ENCODE measurements around the gene LAMC1. TPM values are rescaled to one million over a fixed set of nuclear protein-coding genes. Genes with fewer than 3 reads are reported as not detected.

The LAMC1 gene
- polyA plus RNA-seq, 4 donors, result 2.5 to 84.5 (median 22.2) TPM

DNA sequence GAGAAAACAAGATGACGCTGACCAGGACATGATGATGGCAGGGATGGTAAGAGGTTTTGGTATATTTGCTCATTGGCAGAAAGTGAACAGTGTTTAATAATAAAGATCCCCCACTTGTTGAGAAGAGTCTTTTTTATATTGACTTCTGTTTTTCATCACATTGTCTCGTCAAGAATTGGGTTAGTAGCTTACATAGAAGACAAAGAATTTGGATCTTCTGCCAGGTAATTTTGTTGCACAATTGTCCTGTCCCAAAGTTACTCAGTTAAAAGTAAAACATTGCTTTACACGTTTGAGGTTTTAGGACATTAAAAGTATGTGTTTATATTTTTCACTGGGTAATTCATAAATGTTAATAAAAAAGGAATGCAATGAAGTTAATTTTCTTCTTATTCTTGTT, 114.6 kb downstream of the LAMC1 start:
- FAIRE-seq, result no peak
- Histone ChIP-seq H3K27me3 (ENCODE audit: control insufficient read depth in 3 of 3, insufficient read depth in 3 of 3, low read length in 3 of 3) (no peaks in the 10 kb centered on the region), H3K36me3 (ENCODE audit: control insufficient read depth in 3 of 3, insufficient read depth in 2 of 3, low read depth in 1 of 3, low read length in 3 of 3) (peaks cover 0 to 33% (median 2%) of the 10 kb centered on the region in 3 donors), H3K4me1 (ENCODE audit: control insufficient read depth in 3 of 3, insufficient read depth in 2 of 3, low read depth in 1 of 3, low read length in 2 of 3) (peaks cover 0 to 15% (median 3%) of the 10 kb centered on the region in 3 donors), H3K9me3 (ENCODE audit: control insufficient read depth in 2 of 2, insufficient read depth in 1 of 2, low read depth in 1 of 2, low read length in 1 of 2) (no peaks in the 10 kb centered on the region), H3K27ac (ENCODE audit: low read depth in 1 of 3, low read length in 2 of 3) (no peak overlapping the region), H3K4me3 (ENCODE audit: low read depth in 1 of 3, low read length in 3 of 3) (no peak overlapping the region)
- no peak for DNase-seq
- 65 to 89% (median 84%) methylated on average over 3 of the region's 3 CpGs for WGBS, 3 donors

DNA sequence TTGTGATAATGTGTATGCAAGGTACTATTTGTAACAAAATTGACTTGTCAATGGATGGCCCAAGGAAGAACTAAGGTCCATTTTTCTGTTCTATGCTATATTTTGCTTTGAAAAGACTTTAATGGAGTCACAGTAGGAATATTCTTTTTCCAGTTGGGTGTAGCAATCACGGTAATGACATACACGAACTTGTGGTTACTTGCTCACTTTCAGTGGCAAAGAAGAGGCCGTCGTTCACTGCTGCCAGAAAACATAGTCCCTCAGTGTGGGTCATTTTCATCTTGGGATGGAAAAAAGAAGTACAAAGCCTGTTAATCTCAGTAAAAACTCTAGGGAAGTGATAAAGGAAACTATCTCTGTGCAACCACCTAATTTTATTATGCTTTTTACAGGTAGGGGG, 115.1 kb downstream of the LAMC1 start:
- Histone ChIP-seq H3K9me3 (ENCODE audit: control insufficient read depth in 2 of 2, insufficient read depth in 1 of 2, low read depth in 1 of 2, low read length in 1 of 2) (no peaks in the 10 kb centered on the region), H3K4me3 (ENCODE audit: low read depth in 1 of 3, low read length in 3 of 3) (no peak overlapping the region), H3K36me3 (ENCODE audit: control insufficient read depth in 3 of 3, insufficient read depth in 2 of 3, low read depth in 1 of 3, low read length in 3 of 3) (peaks cover 0 to 32% (median 2%) of the 10 kb centered on the region in 3 donors), H3K4me1 (ENCODE audit: control insufficient read depth in 3 of 3, insufficient read depth in 2 of 3, low read depth in 1 of 3, low read length in 2 of 3) (peaks cover 0 to 15% (median 3%) of the 10 kb centered on the region in 3 donors), H3K27ac (ENCODE audit: low read depth in 1 of 3, low read length in 2 of 3) (peak overlapping the region in 1 of 3 donors; percentile 18), H3K27me3 (ENCODE audit: control insufficient read depth in 3 of 3, insufficient read depth in 3 of 3, low read length in 3 of 3) (no peaks in the 10 kb centered on the region)
- FAIRE-seq (no peak), DNase-seq (no peak)
- WGBS, 3 donors, result 61 to 69% (median 65%) methylated on average over 4 of the region's 4 CpGs

DNA sequence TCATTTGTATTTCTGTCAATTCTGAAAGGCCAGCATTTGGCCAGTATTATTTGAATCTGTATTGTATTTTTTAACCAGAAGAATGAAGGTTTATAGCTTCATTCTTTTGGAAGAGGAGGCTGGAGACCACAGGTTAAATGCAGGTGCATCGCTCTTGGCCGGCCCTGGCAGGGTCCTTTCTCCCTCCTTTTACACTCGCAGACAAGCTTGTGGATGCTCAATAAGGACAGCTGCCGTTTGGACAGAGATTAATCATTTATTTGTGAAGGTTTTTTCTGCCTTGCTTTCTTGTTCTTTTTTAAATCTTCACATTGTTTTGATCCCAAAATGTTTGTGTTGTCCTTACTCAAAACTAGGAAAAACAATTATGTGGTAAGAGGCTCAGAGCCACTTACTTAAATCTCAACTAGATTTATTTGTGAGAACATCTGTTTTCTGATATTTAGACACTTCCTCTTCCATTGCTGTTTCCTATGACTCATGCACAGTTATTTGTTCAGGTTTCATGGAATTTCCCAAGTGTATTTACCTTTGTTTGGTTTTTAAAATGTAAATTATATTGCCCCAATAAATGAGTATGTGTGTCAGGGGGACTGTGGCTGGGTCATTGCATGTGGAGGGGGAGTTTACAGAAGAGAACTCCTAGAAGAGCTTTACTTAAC, 116.2 kb downstream of the LAMC1 start:
- FAIRE-seq, result no peak
- H3K27ac ChIP-seq (ENCODE audit: low read depth in 1 of 3, low read length in 2 of 3), result peak overlapping the region in 2 of 3 donors; percentile 45 to 53

DNA sequence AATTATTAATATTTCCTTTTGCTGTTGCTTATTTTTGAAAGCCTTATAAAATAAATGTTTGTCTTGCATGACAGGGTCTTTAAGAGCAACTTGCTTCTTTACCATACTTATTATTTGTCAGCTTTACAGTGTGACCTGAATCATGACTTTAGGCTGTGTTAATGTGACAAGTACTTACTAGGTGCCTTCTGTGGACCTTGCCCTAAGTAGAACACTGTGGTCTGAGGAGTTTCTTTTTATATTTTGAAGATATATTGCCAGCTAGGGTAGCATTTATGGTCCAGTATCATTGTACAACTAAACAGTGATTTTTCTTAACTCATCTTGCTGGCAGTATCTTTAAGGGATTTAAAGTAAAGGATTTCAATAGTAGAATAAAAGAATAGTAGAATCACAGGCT, 117.4 kb downstream of the LAMC1 start:
- no peaks in the 10 kb centered on the region for H3K27me3 ChIP-seq (ENCODE audit: control insufficient read depth in 3 of 3, insufficient read depth in 3 of 3, low read length in 3 of 3)
- DNase-seq (peak in 1 of 2 donors; percentile 55), FAIRE-seq (no peak)
- no peak overlapping the region for H3K4me3 ChIP-seq (ENCODE audit: low read depth in 1 of 3, low read length in 3 of 3)
- H3K4me1 ChIP-seq (ENCODE audit: control insufficient read depth in 3 of 3, insufficient read depth in 2 of 3, low read depth in 1 of 3, low read length in 2 of 3), result peaks cover 0 to 15% (median 3%) of the 10 kb centered on the region in 3 donors
- peaks cover 0 to 21% (median 2%) of the 10 kb centered on the region in 3 donors for H3K36me3 ChIP-seq (ENCODE audit: control insufficient read depth in 3 of 3, insufficient read depth in 2 of 3, low read depth in 1 of 3, low read length in 3 of 3)
- H3K27ac ChIP-seq (ENCODE audit: low read depth in 1 of 3, low read length in 2 of 3), result peak overlapping the region in 1 of 3 donors; percentile 42
- no peaks in the 10 kb centered on the region for H3K9me3 ChIP-seq (ENCODE audit: control insufficient read depth in 2 of 2, insufficient read depth in 1 of 2, low read depth in 1 of 2, low read length in 1 of 2)

More for the DNA sequence above, 116.2 kb downstream of the LAMC1 start:
- peak in 1 of 2 donors; percentile 69 for DNase-seq
- Histone ChIP-seq H3K4me1 (ENCODE audit: control insufficient read depth in 3 of 3, insufficient read depth in 2 of 3, low read depth in 1 of 3, low read length in 2 of 3) (peaks cover 0 to 15% (median 3%) of the 10 kb centered on the region in 3 donors), H3K36me3 (ENCODE audit: control insufficient read depth in 3 of 3, insufficient read depth in 2 of 3, low read depth in 1 of 3, low read length in 3 of 3) (peaks cover 0 to 28% (median 2%) of the 10 kb centered on the region in 3 donors), H3K9me3 (ENCODE audit: control insufficient read depth in 2 of 2, insufficient read depth in 1 of 2, low read depth in 1 of 2, low read length in 1 of 2) (no peaks in the 10 kb centered on the region), H3K4me3 (ENCODE audit: low read depth in 1 of 3, low read length in 3 of 3) (no peak overlapping the region), H3K27me3 (ENCODE audit: control insufficient read depth in 3 of 3, insufficient read depth in 3 of 3, low read length in 3 of 3) (no peaks in the 10 kb centered on the region)
- WGBS, 3 donors, result 58 to 60% (median 59%) methylated on average over 4 of the region's 4 CpGs

DNA sequence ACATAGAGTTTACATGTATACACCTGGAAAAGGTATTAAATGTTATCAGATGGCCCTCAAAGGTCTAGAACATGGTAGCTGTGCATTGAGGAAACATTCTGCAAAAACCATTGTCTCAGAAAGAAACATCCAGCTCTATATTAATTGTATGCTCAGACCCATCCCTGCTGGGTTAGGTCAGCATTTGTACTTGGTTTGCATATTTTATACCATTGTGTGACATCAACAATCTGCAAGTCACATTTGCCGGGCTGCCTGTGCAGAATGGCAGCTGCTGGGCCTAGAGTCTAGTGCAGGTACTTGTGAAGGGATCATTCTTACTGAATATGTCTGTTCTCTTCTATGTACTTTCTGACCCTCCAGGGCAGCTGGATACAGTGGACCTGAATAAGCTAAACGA, 119.0 kb downstream of the LAMC1 start:
- H3K9me3 ChIP-seq (ENCODE audit: control insufficient read depth in 2 of 2, insufficient read depth in 1 of 2, low read depth in 1 of 2, low read length in 1 of 2), result no peaks in the 10 kb centered on the region
- H3K36me3 ChIP-seq (ENCODE audit: control insufficient read depth in 3 of 3, insufficient read depth in 2 of 3, low read depth in 1 of 3, low read length in 3 of 3), result peaks cover 0 to 16% (median 0%) of the 10 kb centered on the region in 3 donors
- WGBS, 3 donors, result 75 to 76% (median 76%) methylated on average over 2 of the region's 2 CpGs
- peaks cover 0 to 15% (median 3%) of the 10 kb centered on the region in 3 donors for H3K4me1 ChIP-seq (ENCODE audit: control insufficient read depth in 3 of 3, insufficient read depth in 2 of 3, low read depth in 1 of 3, low read length in 2 of 3)
- no peak for DNase-seq
- no peak overlapping the region for H3K27ac ChIP-seq (ENCODE audit: low read depth in 1 of 3, low read length in 2 of 3)
- H3K27me3 ChIP-seq (ENCODE audit: control insufficient read depth in 3 of 3, insufficient read depth in 3 of 3, low read length in 3 of 3), result no peaks in the 10 kb centered on the region
- H3K4me3 ChIP-seq (ENCODE audit: low read depth in 1 of 3, low read length in 3 of 3), result no peak overlapping the region
- no peak for FAIRE-seq

DNA sequence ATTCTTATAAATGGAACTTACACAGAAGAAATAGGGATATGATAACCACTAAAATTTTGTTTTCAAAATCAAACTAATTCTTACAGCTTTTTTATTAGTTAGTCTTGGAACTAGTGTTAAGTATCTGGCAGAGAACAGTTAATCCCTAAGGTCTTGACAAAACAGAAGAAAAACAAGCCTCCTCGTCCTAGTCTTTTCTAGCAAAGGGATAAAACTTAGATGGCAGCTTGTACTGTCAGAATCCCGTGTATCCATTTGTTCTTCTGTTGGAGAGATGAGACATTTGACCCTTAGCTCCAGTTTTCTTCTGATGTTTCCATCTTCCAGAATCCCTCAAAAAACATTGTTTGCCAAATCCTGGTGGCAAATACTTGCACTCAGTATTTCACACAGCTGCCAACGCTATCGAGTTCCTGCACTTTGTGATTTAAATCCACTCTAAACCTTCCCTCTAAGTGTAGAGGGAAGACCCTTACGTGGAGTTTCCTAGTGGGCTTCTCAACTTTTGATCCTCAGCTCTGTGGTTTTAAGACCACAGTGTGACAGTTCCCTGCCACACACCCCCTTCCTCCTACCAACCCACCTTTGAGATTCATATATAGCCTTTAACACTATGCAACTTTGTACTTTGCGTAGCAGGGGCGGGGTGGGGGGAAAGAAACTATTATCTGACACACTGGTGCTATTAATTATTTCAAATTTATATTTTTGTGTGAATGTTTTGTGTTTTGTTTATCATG, 120.5 kb downstream of the LAMC1 start:
- Histone ChIP-seq H3K27ac (ENCODE audit: low read depth in 1 of 3, low read length in 2 of 3) (no peak overlapping the region), H3K27me3 (ENCODE audit: control insufficient read depth in 3 of 3, insufficient read depth in 3 of 3, low read length in 3 of 3) (no peaks in the 10 kb centered on the region), H3K4me1 (ENCODE audit: control insufficient read depth in 3 of 3, insufficient read depth in 2 of 3, low read depth in 1 of 3, low read length in 2 of 3) (peaks cover 0 to 19% (median 3%) of the 10 kb centered on the region in 3 donors), H3K9me3 (ENCODE audit: control insufficient read depth in 2 of 2, insufficient read depth in 1 of 2, low read depth in 1 of 2, low read length in 1 of 2) (no peaks in the 10 kb centered on the region), H3K4me3 (ENCODE audit: low read depth in 1 of 3, low read length in 3 of 3) (no peak overlapping the region), H3K36me3 (ENCODE audit: control insufficient read depth in 3 of 3, insufficient read depth in 2 of 3, low read depth in 1 of 3, low read length in 3 of 3) (peaks cover 0 to 13% (median 0%) of the 10 kb centered on the region in 3 donors)
- no peak for DNase-seq
- FAIRE-seq, result no peak
- 72 to 86% (median 75%) methylated on average over 7 of the region's 7 CpGs for WGBS, 3 donors

DNA sequence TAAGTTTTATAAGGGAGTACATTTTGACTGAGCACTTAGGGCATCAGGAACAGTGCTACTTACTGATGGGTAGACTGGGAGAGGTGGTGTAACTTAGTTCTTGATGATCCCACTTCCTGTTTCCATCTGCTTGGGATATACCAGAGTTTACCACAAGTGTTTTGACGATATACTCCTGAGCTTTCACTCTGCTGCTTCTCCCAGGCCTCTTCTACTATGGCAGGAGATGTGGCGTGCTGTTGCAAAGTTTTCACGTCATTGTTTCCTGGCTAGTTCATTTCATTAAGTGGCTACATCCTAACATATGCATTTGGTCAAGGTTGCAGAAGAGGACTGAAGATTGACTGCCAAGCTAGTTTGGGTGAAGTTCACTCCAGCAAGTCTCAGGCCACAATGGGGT, 121.5 kb downstream of the LAMC1 start:
- H3K4me3 ChIP-seq (ENCODE audit: low read depth in 1 of 3, low read length in 3 of 3), result no peak overlapping the region
- DNase-seq (no peak), FAIRE-seq (no peak)
- no peaks in the 10 kb centered on the region for H3K9me3 ChIP-seq (ENCODE audit: control insufficient read depth in 2 of 2, insufficient read depth in 1 of 2, low read depth in 1 of 2, low read length in 1 of 2)
- no peaks in the 10 kb centered on the region for H3K27me3 ChIP-seq (ENCODE audit: control insufficient read depth in 3 of 3, insufficient read depth in 3 of 3, low read length in 3 of 3)
- H3K36me3 ChIP-seq (ENCODE audit: control insufficient read depth in 3 of 3, insufficient read depth in 2 of 3, low read depth in 1 of 3, low read length in 3 of 3), result peaks cover 0 to 12% (median 0%) of the 10 kb centered on the region in 3 donors
- no peak overlapping the region for H3K27ac ChIP-seq (ENCODE audit: low read depth in 1 of 3, low read length in 2 of 3)
- 47 to 68% (median 56%) methylated on average over 3 of the region's 3 CpGs for WGBS, 3 donors
- peaks cover 0 to 18% (median 3%) of the 10 kb centered on the region in 3 donors for H3K4me1 ChIP-seq (ENCODE audit: control insufficient read depth in 3 of 3, insufficient read depth in 2 of 3, low read depth in 1 of 3, low read length in 2 of 3)

DNA sequence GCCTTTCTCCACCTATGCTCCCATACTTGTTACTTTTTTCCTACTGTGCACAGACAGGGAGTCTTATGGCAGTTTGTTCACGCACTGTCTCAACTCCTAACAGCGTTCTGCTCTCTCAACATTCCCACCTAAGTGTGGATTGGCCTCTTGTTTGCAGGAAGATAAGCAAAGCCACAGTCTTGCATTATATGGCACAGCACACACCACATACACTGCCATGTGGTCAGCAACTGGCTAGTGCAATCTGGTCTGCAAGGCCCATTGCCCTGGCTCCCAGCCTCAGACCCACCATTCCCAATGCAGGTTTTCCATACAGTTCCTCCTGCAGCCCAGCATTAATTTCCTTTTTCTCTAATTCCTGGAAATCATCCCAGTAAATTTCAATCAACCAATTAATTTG, 124.5 kb downstream of the LAMC1 start:
- WGBS, 3 donors, result 78 to 87% (median 84%) methylated on average over 2 of the region's 2 CpGs
- FAIRE-seq, result no peak
- no peak overlapping the region for H3K27ac ChIP-seq (ENCODE audit: low read depth in 1 of 3, low read length in 2 of 3)

More for the DNA sequence above, 124.5 kb downstream of the LAMC1 start:
- Histone ChIP-seq H3K4me1 (ENCODE audit: control insufficient read depth in 3 of 3, insufficient read depth in 2 of 3, low read depth in 1 of 3, low read length in 2 of 3) (peaks cover 0 to 9% (median 0%) of the 10 kb centered on the region in 3 donors), H3K27me3 (ENCODE audit: control insufficient read depth in 3 of 3, insufficient read depth in 3 of 3, low read length in 3 of 3) (no peaks in the 10 kb centered on the region), H3K9me3 (ENCODE audit: control insufficient read depth in 2 of 2, insufficient read depth in 1 of 2, low read depth in 1 of 2, low read length in 1 of 2) (peaks cover 0 to 6% of the 10 kb centered on the region in 2 donors), H3K36me3 (ENCODE audit: control insufficient read depth in 3 of 3, insufficient read depth in 2 of 3, low read depth in 1 of 3, low read length in 3 of 3) (peaks cover 0 to 3% (median 0%) of the 10 kb centered on the region in 3 donors), H3K4me3 (ENCODE audit: low read depth in 1 of 3, low read length in 3 of 3) (no peak overlapping the region)
- DNase-seq, result no peak
